Stimulated activated CD8-positive, alpha-beta memory T cell treated with anti-CD3 and anti-CD28 coated beads, Interleukin-4, amount 100 ng/mL, for 4 hours (primary cell): ENCODE results near the gene EEF1A2.

Experiments used
- DNase-seq, 2 donors: peaks; one replicate each; pipeline ENCODE4 v3.0.0-alpha.2; 2020; ENCODE audit warnings: low read depth in 2 of 2, low spot score in 1 of 2

Gene EEF1A2

GRCh38 chr20:63455568-63455859, 43.4 kb downstream of the EEF1A2 start:
- DNase-seq: no peak

DNA sequence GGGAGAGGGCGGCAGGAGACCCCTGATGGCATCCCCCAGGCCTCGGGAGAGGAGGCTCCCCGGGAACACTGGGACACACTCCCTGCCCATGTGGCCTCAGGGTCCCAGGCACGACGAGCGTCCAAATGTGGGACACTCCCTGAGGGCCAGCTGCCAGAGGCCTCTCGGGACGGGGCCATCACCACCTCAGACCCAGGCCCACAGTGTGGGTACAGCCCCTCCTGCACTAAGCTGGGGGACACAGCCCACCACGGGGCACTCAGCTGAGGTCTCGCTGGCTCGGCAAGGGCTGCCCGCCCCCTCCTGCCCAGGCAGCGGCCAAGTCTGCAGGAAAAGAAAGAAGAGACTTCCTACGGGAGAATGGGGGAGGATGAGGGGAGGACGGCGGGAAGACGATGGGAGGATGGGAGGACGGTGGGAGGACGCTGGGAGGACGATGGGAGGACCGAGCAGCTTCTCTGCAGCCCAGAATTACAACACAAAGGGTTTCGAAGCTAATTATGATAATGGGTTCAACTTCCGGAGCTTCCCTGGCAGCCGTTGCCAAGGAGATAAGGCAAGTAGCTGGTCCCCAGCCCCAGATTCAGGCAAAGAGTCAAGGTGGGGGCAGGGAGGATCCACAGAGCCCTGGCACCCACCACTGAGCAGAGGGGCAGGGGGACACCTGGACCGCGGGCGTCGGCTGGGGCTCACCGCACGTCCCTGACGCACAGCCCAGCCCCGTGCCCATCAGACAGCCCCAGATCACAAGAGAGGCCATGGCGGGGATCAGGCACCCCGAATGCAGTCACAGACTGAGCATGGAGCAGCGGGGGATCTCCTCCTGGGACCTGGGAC, 43.9 kb downstream of the EEF1A2 start:
- no peak for DNase-seq

DNA sequence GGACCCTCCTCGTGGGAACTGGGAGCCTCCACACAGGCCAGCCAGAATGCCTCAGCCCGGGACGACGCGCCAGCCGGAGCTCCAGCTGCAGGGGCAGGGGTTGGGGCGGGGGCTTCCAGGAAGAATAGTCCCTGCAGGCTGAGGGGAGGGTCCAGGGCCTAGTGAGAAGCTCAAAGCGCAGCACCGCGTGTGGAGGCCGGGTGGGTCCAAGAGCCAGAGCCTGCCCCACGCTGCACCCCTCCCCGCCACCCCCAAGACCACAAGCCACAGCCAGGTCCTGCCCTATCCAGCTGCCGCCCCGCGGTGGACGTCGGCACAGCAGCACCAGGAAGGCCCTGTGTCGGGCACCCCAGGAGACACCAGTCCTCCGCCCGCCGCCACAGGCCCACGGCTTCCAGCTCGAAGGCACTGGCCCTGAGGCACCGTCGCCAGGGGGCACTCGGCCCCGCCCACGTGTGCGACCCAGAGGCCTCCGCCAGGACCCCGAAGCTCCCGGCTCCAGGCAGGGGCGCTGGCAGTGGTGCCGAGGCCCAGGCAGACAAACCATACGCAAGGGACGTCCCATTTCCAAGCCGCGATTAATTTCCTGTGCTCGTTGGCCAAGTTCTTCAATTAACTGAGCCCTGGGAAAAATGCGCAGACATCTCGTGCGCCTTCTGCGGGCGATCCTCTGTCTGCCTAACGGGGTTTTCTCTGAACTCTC, 45.9 kb downstream of the EEF1A2 start:
- DNase-seq: no peak

DNA sequence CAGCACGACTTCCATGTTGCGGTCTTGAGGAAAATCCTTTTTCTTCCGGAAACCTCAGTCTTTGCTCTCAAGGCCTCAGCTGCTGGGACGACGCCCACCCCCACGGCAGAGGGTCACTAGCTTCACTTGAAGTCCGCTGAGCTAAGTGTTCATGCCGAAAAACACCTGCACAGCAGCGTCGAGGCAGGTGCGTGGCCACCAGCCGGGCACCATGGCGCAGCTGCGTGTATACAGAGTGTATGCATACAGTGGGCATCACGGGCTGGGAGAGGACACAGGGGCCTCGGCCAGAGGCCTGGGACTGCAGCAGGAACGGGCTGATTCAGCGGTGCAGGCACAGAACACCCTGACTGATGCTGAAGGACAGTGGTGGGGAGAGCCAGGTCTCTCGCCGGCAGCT, 46.5 kb downstream of the EEF1A2 start:
- no peak for DNase-seq

GRCh38 chr20:63451821-63452220, 47.1 kb downstream of the EEF1A2 start:
- DNase-seq: no peak

DNA sequence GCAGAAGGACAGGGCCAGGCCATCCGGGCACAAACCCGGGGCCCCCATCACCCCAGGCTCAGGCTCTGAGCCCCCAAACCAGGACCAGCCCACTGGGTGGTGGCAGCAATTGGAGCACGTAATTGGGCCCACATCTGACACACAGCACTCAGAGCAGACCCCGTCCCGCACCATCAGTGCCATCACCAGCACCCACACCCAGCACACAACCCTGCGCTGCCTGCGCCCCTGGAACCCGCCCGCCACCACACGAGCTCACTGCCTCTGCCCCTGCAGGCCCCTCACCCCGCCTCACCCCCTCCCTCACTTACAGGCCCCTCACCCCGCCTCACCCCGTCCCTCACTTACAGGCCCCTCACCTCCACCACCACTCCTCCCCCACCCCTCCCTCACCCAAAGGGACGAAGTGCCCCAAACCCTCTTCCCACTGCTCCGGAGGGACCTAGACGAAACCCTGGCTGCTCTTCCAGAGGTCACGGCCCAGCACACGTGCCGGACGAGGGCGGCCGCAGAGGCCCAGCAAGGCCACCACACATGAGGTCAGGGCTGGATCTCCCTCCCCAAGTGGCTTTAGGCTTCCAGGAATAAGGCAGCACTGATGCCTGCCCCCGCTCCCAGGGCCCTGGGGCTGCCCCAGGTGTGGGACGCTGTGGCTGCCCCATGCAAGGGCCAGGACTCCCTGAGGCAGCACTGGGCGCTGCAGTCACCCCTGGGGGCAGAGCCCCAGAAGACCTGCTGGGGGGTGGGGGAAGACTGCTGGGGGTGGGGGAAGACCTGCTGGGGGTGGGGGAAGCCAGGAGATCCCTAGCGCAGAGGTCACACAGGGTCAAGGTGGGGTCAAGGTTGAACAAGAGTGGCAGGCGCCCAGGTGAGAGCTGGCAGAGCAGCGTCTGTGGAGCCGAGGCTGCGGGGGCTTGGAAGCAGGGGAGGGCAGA, 48.8 kb downstream of the EEF1A2 start:
- DNase-seq: no peak

DNA sequence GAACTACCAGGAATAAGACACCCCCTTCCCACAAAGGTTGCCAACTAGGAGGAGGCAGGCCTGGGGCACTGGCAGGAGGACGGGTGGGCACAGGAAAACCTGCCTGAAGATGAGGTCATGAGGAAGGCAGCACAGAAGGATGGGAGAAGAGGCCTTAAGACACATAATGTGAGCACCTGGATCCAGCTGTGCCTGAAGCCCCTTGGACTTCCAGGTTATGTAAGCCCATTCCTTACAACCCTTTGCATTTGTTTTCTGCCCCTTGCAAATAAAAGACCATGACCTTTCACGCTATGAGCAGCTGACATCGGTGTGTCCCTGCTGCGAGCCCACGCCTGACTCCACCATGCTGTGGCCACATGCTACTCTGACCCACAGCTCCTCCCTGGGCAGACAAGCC, 49.9 kb downstream of the EEF1A2 start:
- DNase-seq: no peak

- no peak for DNase-seq
These were observed 50.9 kb downstream of the EEF1A2 start for GRCh38 chr20:63448031-63448430.

DNA sequence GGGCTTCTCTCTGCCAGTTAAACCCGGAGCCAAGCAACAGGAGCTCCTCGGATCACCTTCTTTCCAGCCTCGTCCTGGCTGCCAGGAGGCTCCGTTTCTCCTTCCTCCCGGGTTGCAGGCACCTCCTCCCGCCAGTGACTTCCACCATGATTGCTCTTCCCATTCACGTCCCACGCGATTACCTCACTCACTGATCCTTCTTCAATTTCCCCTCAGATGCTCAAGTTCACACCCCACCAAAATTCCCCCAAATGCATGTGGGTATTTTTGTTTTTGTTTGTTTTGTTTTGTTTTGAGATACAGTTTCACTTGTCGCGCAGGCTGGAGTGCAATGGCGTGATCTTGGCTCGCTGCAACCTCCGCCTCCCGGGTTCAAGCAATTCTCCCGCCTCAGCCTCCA, 51.6 kb downstream of the EEF1A2 start:
- no peak for DNase-seq

DNA sequence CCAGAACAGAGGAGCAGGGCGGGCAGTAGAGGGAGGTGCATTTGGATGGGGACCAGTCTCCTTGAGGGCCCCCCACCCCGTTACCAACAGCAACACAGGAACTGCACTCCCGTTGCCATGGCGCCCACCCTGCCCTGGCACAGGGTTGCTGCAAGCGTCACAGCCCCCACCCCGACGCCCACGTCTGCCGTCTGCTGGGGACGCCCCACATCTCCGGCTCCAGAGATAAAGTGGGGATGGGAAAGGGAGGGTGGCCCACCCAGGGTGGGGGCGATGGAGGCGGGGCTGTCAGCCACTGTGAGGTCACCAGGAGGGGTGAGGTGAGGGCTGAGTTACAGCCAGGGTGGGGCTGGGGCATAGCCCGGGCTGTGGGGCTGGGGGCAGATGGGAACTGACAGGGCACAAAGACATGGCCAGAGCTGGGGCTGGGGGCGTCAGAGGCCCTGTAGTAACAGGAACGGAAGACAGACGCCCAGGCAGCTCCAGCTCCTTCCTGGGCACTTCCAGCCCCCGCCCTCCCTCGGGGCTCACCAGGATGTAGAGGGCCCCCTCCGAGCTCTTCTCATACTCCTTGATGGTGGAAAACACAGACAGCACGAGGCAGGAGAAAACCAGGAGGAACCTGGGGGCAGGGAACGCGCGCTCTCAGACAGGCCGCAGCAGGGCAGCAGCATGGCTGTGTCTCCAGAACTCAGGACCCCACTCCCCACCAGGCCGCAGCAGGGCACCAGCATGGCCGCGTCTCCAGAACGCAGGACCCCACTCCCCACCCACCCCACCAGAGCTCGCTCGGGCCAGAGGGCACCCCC, 52.5 kb downstream of the EEF1A2 start:
- DNase-seq: no peak

- no peak for DNase-seq
These were observed 53.7 kb downstream of the EEF1A2 start for GRCh38 chr20:63445075-63445734.

GRCh38 chr20:63444548-63444947, 54.3 kb downstream of the EEF1A2 start:
- DNase-seq: no peak

DNA sequence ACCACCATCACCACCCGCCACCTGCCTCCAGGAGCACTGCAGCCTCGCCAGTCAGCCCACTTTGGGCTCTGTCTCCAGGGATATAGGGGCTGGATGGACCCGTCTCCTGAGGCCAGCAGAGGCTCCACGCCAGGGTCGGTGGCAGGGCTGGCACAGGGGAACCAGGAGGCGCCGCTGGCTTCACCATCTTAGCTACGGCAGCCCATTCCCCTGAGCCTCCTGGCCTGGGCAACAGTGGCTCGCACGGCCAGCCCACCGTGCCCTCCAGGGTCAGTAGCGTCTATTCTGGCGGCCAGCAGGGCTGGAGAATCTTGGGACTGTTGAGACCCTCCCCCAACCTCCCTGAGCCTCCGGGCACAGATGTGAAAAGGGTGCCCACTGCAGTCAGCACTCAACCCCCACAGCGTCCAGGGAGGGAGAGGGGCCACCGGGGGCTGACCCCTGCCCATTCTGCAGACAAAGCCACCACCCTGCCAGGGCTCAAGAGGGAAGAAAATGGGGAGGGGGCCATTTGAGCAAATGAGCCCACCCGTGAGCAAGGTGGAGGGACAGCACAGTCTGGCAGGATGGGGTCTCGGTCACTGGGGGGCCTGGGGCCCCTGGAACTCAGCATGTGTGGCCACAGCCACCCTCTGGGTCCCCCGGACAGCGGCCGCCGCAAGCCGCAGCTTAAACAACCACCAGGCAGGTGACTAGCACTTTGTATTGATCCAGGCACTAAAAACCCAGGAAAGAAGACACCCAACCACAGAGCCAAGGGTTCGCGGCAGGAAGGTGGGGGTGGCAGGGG, 55.1 kb downstream of the EEF1A2 start:
- no peak for DNase-seq

- DNase-seq: peak; percentile 28 to 33
These were observed 56.8 kb downstream of the EEF1A2 start for GRCh38 chr20:63442100-63442493.

DNA sequence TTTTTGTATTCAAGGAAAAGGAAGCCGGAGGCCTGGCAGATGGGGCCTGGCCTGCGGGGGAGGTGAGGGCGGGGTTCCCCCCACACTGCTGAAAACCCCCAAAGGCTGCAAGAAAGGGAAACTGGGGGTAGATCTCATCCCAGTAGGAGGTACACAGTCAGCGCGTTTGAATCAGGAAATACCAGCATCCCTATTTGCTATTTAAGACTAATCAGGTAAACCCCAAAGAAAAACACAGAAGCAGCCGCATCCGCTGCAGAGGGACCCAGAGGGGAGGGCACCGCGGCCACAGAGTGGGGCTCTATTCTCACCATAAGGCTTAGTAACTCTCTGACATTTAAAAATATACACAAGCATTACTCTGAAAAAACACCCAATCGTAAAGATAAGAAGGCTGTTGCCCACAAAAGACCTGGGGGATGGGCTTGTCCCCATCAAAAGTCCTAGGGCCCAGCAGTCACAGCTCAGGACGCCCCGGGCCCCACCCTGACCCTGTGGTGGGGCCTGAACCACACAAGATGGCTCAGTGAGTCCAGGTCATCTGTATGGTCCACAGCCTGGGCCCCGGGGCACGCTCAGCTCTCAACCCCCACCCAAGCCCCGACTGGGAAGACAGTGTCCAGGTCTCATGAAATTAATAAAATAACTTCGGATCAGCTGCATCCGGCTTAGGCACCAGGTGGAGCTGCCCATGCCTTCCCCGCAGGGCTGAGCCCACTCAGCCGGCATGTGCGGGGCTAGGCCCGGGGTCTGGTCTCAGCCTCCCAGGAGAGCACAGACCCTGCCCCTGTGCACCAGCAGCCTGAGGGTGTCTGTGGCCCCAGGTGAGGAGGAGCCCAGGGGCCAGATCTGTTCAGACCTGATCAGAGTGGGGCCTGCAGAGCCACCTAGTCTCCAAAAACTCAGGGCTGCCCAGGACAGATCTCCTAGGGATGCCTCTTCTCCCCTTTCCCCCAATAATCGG, 57.5 kb downstream of the EEF1A2 start:
- peak in 1 of 2 donors; percentile 32 for DNase-seq

DNA sequence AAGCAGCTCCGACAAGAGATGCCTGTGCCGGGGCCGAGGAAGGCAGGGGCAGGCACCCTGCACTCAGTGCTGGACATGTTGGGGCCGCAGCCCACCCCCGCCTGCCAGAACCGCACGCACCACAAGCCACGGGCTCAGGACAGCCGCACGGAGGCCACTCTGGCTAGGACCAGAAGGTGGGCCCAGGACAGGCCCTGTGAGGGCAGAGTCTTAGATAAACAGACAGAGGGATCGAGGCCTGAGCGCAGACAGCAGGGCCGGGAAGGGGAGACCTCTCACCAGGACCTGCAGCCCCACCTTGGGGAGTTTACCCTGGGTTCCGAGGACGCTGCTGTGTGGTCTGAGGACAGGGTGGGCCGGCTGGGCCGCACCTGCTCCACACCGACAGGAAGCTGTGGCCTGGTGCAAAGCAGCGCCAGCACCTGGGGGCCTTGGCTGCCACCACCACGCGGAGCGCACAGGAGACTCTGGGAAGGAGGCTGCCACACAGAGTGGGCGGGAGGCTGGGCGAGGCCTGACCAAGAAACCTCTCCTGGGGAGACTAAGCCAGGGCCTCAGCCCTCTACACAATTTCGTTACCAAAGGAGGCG, 58.4 kb downstream of the EEF1A2 start:
- no peak for DNase-seq

DNA sequence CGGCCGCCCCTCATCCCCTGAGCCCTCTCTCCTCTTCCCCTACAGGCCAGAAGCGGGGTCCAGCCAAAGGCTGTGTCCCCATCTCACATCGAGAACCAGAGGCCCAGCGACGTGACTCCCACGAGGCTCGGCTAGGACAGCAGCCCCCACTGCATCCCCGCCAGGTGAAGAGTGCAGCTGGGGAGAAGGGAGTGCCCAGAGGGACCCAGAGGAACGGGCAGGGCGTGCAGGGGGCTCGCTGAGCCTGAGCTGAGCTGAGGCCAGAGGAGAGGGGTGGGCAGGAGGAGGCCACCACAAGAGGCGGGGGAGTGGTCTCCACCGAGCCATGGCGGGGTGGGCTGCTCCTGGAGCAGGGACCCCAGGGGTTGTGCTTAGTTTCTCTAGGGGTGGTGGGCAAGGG, 59.0 kb downstream of the EEF1A2 start:
- no peak for DNase-seq

DNA sequence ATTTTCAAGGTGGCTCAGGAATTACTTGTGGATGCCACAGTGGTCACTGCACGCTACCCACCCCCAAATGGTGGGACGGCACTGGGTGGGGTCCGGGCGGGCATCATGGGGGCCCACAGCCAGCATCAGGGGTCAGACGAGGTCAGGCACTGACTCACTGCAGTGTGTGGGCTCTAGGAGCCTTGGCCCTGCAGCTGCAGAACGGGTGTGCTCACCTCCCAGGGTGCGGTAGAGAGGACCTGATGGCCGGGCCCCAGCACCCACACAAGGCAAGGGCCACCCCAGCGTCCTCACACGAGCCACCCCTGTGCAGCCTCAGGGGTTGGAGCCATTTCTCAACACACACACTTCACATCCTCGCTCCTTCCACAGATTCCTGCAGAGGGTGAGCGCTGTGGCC, 60.8 kb downstream of the EEF1A2 start:
- DNase-seq: no peak
